GM19324 (cell line): ENCODE results near the gene YOD1.

Experiments used
- ATAC-seq: cut with Tn5 transposase; IDR thresholded peaks from one replicate; pipeline ENCODE4 v1.9.1; 2021; ENCODE audit warnings: mild to moderate bottlenecking, moderate library complexity; ENCODE audit not compliant: unreplicated experiment, low FRiP score

The YOD1 gene

DNA sequence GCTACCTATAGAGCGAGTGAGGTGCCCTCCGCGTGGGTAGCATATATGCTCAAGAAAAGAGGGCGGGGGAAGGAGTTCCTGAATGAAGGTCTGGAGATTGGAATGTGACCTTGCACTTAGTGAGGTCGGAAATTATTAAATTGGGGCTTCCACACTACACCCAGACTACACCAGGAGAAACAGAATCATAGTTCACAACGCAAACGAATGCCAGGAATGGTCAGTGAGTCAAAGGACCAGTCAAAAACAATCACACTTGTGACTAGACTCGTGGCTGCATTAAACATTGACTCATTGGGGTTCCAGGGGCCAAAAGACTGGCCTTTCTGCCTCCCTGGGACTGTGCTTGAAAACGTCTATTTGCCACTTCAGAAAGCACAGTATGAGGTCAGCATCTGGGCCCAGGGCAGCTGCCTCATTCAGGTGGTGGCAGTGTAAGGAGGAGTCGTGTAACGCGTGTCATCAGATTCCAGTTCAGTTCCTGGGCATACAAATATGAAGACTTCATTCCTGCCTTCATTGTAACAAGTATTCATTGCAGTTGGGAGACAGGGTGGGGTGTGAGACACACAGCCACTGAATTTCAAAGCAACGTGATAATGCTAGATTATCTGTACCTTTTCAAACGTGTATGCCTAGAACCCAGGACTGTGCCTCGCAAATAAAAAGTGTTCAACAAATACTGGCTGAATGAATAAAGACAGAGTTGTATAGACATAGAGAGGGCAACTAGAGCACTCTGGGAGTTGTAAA lies at the start of gene YOD1:
YOD1 (minus strand) TSS at position 18 of the 753 bp plus-strand sequence. CDS start 178 bp downstream, outside the sequence.
- no peak for ATAC-seq

DNA sequence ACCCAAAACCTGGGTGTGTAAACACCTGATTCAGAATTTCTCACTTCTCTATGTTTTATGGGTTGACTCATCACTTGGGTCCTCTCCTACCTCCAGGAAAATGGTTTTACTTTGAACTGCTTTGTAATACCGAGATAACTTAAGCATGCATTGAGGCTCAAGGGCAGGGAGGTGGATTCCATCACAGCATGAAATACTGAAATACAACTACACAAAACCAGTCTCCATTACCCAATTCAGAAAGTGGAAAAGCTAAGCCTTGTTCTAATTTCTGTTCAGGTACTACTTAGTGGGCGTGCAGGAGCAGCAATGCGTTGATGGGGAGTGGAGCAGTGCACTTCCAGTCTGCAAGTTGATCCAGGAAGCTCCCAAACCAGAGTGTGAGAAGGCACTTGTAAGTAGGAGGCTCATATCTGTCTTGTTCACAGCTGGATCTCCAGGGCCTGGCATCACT lies 46.9 kb upstream of the YOD1 start:
- ATAC-seq = no peak

DNA sequence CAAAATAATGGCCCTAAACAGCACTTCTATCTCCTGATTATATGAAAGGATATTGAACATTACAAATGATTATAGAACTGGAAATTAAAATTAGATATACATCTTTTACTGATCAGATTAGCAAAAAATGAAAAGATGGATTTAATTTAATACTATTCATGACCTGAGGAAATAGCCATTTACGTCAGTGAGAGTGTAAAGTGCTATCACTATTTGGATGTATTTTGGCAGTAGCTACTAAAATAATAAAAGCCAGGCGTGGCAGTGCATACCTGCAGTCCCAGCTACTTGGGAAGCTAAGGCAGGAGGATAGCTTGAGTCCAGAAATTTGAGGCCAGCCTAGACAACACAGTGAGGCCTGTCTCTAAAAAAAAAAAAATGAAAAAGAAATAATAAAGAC lies 42.9 kb upstream of the YOD1 start:
- no peak for ATAC-seq

DNA sequence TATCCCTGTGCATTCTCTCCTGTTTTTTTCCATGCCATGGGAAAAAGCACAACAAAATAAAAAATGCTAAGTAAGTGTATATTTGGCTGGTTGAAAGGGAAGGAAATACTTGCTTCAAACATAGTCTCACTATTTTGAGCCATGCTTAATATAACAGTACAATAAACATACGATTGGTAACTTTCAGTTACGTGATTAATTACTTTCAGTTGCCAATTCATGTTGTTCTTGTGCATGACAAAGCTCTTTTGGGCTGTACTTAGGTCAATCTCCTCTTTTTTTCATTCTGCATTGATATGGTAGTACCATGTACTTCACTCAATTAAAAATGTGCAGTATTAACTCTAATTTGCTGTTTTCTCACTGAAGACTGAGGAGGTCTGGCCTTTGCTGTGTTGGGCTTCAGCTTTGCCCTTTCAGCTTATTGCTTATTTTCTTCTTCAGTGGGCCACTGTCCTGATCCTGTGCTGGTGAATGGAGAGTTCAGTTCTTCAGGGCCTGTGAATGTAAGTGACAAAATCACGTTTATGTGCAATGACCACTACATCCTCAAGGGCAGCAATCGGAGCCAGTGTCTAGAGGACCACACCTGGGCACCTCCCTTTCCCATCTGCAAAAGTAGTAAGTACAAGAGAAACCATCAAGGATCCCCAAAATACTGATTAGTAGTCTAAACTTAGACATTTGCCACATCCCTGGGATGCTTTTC lies 40.3 kb upstream of the YOD1 start:
- ATAC-seq = no peak

DNA sequence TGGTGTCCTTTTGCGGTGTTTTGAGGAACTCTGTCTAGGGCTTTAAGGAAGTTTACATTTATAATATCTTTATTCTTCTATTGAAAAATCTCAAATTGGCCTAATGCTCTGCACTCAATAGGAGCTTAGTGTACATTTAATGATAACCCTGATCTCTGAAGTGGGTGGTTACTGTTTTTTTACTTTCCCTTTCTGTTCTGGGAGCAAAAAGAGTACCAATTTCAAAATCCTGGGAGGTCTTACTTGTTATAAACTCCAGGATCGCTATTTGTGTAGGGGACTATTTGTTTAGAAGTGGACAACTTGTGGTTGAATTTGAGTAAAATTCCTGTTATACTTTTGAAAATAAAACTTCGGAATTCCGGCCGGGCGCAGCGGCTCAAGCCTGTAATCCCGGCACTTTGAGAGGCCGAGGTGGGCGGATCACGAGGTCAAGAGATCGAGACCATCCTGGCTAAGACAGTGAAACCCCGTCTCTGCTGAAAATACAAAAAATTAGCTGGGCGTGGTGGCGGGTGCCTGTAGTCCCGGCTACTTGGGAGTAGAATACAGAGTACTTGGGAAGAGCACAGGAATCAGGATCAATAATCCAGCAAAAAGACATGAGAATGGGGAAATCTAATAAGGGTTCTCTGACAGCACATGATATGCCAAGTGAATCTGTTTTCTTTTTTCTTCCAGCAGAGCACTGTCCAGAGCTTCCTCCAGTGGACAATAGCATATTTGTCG lies 38.8 kb upstream of the YOD1 start:
- ATAC-seq = no peak

DNA sequence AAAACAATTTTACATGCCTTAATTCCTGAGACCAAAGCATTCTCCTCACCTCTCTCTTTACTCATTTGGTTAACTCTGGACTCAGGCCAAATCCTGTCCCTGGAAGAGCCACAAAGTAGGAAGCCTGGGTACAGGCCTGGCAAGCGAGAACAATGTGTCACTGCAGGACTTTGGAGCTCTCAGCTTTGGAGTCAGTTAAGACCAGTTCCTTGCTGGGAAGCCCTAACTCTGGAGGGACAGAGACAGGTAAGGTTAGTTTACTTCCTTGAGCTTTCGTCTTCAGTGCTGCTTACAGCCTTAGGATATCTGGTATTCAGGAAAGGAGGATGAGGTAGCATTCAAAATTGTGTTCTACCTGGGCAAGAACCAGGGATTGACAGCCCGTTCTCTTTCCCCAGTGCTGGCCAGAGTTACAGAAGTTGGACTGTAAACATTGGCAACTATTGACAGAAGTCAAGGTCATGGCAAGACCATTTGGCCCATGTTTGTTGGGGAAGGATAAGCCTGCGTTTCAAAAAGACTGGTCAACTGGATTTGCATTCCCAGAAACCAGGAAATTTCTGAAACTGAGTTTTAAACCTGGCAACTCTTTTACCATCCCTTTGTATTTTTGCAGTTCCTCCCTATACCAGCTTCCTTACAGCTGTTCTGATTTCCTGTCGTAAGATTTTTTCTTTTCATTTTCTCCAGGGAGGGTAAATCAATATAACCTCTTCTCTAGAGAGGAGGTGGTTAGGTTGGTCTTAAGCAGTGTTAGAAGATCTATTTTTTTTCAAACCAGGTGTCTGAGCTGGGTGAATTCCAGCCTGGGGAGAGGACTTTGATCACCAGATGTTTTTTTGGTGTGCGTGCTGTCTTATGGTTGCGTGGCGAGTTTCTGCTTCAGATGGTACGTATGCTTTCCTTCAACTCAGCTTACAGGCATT lies 38.0 kb upstream of the YOD1 start, which contains the start of gene C4BPB:
C4BPB (plus strand) TSS at position 160 of the 926 bp plus-strand sequence; CDS start at position 832, 672 bp downstream.
- no peak for ATAC-seq

DNA sequence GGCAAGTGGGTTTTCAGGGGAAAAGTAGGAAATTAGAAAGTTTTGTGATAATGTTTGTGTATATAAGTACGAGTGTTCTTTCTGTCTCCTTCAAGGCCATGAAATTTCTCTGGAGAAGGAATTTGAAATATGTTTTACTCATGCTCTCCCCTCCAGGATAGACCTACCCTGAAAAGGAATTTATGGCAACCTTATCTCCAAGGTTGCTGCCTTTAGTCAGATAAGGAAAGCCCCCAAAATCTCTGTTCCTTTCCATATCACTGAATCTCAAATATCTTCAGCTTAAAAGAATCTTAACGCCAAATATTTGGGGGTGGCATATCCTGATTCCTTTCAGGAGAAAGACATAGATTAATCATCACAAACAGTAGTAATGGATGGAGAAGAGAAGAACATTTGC lies 37.2 kb upstream of the YOD1 start:
- no peak for ATAC-seq

DNA sequence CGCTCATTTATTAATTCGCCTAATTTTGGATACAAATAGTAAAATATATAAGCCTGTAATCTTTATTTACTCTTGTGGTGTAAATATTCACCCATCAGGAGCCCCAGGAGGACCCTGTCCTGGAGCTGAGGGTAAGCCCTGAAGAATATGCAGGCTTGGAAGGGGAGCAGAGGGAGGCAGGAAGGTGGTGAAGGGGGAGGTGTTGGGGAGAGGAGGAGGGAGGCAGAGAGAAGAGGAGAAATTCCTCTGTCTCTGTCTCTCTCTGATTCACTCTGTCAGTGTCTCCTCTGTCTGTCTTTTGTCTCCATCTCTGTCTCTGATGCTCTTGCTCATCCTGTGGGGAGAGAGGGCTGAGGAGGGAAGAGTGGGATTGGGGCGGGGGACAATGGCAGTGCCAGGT lies 34.9 kb upstream of the YOD1 start:
- no peak for ATAC-seq

DNA sequence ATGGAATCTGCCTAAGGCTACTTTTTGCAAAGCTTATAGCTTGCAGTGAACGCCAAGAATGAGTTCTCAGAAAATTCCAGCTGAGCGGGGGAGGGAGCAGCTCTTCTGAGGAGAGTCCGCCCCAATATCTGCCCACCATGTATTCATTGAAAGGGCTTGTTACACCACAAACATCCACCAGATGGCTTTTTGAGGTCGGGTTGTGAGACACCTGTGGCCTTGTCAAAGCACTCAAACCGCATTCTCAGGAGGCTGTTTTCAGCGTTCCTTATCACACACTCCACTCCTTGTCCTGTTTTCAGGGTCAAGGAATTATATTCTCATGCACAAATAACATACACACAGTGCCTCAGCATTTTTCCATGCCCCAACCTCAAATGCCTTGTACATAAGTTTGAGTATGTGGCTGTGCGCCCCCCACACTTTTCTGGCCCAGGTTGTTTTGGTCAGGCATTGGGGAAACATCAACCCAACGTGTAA lies 33.7 kb upstream of the YOD1 start:
- ATAC-seq = no peak

DNA sequence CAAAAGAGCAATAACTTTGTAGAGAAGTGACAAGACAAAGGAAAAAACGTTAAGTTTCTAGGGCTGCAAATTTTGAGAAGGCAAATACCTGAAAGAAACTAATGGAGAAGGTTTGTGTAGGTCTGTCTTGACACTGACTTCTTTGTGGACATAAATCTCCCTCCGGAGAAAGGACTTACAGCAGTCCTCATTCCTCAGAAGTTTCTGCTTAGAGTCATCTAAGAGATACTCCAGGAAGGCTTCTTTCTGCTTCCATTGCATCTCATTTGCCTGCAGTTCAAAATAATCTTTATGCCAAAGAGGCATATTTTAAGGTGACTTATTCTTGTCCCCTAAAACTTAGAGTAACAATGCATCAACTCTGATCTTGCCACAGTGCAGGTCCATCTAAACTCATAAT lies 33.2 kb upstream of the YOD1 start:
- no peak for ATAC-seq

DNA sequence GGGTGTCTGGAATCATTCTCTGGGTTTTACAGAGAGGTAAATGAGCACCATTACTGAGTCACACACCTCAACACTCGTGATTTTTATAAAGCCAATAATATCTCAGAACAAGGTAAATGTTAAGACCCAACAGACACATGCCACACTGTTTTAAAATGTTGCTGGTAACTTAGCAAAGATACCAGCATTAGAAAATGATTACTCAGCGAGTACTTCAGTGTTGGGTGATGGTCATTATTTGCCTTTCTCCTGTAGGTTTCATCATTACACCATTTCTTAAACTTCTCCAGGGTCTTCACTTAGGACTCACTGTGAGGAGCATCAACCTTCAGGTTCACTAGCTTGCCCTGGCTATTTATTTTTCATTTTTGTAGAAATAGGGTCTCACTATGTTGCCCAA lies 30.8 kb upstream of the YOD1 start:
- no peak for ATAC-seq

DNA sequence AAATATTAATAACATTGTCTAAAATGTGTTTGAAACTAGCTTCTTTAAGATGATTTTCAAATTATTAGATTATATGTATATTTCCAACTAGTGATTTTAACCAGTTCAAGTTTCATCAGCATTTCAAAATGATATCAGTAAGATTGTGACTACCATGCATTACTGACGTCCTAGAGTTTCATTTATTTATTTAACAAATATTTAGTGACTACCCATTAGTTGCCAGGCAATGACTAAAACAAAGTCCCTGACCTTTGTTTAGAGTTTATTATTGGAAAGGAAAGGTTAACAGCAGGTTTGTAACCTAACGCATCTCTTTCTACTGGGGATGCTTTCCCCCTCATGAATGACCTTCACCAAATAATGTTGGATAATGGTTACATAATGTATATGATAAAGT lies 30.1 kb upstream of the YOD1 start:
- no peak for ATAC-seq

DNA sequence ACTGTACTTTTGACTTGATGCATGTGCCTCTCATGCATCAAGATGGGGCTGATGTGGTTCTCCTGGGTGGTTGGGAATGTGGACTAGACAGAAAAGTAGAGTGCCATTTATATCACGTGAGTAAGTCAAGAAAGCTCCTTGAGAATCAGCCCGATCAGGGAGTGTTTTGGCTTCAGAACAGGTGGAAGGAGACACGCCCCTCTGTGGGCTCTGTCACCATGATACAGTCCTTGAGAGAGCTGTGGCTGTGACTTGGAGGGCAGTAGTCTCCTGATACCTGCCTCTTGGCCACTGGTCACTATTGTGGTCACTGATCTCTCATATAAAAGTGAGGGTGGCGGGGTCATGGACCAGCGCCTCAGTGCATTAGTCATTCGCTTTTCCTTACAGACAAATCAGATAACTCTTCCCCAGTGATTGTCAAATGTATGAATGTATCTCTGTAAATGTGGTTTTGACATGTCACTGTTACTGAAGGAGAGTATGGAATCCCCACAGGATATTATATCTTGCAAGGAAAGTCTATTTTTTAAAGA lies 28.8 kb upstream of the YOD1 start:
- no peak for ATAC-seq

DNA sequence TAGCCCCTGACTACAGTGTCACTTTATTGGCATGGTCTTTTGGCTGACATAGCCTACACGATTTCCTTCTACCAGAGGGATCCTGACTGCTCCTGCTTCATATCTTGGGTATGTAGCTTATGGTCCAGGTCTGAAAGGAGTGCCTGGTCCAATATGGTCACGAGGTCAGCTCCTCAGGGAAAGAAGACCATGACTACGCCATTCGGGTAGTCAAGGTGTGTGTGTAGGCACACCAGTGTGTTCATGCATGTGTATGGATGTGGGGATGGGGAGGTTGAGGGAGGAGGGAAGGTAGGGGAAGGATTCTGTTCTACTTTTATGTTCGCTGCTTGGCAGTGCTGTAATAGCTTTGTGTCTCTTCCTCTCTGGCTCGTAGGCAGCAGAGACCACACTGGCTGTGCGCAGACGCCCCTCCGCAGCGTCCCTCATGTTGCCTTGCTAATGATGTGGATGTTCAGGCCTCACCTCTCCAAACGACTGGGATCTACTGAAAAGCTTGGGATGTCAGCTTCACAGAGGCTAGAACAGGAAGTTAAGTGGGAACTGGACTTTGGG lies 27.6 kb upstream of the YOD1 start:
- ATAC-seq = no peak

DNA sequence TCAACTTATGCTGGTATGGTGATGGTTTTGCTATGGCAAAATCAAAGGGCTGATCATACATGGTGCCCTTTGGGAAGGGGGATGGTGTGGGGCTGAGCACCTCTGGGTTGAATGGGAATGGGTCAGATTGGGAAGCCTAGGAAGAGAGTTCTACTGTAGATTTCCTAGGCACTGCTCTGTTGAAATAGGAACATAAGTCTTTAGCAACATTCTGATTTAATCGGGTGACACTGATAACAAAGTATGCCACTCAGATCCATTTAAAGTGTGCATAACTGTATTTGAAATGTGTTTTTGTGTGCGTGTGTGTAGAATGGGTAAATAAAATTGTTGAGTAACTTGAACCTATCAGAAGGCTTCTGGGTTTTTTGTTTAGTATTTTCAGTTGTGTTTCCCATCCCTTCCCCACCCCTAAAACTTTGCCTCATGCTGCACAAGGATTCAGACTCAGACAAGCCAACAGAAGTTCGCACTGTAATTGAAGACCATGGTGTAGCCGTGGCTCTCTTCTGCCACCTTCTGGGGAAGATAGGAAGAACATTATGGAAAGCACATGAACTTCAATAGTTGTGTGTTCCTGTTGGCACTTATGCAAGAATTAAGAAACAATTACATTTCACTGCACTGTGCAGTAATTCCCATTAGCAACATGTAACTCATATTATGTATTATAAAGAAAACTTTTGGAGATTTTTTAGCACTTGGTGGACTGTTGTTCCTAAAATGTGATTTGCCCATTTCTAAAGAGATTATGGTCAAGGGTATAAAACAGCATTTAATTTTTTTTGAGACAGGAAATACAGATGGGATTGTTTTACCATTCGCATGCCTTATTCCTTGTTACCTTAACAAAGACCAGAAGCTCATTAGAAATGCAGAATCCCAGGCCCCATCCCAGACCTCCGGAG lies 26.7 kb upstream of the YOD1 start:
- ATAC-seq = peak; percentile 49

DNA sequence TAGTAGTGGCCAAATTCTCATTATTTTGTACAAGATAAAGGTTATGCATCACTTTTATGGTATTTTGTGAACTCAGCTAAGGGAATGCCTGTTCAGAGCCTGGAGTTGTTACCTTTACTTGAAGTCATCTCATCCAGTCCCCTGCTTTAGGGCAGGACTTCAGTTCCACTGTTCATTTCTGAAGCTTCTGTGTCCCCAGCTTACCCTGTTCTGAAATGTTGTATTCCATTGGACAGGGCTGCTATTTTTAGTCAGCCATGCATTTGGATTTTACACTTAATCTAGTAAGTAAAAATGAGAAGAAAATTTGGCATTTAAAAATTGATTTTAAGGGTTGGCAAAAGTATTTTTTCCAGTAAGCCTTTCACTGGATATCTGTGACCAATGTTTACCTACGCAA lies 26.0 kb upstream of the YOD1 start:
- no peak for ATAC-seq

DNA sequence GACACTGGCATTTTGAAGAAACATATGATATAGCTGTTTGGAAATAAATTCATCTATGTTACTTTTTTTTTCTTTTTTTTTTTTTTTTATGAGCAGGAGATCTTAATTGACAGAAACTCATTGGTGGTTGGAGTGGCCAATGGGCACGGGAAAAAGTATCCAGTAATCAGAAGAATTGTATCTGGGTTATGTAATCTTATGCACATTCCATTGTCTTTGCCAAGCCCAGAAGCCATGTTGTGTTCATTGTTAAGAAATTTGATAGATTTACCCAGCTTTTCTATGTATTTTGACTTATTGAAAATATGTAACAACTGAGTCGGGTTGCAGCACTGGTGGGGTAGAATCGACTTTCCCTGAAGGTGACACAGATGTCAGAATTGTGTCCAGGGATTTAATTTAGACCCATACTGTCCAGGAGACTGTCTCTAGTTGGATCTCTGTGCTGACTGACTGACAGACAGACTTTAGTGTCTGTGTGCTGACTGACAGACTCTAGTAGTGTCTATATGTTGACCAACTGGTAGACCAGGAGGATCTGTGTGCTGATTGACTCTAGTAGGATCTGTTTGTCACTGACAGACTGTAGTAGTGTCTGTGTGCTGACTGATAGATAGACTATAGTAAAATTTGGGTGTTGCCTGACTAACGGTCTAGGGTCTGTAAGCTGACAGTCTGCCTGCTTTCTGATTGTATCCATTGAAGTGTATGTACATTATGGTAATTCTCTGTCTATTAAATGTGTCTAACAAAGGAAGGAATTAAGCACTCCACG lies 25.4 kb upstream of the YOD1 start:
- ATAC-seq = no peak
